Osteoblast (primary cell): Measurements from ENCODE around the gene NRG3. TPM values are rescaled to one million over a fixed set of nuclear protein-coding genes. Genes with fewer than 3 reads are reported as not detected.

Experiments used
- DNase-seq: peaks from one replicate; pipeline ENCODE4 v3.0.0; 2011; ENCODE audit warnings: low spot score, mixed read lengths; ENCODE audit not compliant: insufficient read length; ENCODE audit errors: missing footprints
- H2AFZ ChIP-seq: 2 replicates; pipeline ENCODE4 v1.6.0; 2011; ENCODE audit warnings: mild to moderate bottlenecking, low read length
- H3K27ac ChIP-seq: 2 replicates; pipeline ENCODE4 v1.5.1; 2011; ENCODE audit warnings: mild to moderate bottlenecking, low read depth, low read length, moderate library complexity
- H3K27me3 ChIP-seq: 2 replicates; pipeline ENCODE4 v1.6.0; 2012; ENCODE audit warnings: mild to moderate bottlenecking, control low read depth, inconsistent platforms, low read length, moderate library complexity; ENCODE audit not compliant: insufficient read depth
- H3K36me3 ChIP-seq: 2 replicates; pipeline ENCODE4 v1.5.1; 2011; ENCODE audit warnings: mild to moderate bottlenecking, low read length, control low read depth, moderate library complexity; ENCODE audit not compliant: insufficient read depth
- H3K4me1 ChIP-seq: 2 replicates; pipeline ENCODE4 v1.5.1; 2011; ENCODE audit warnings: mild to moderate bottlenecking, low read length, control low read depth, moderate library complexity; ENCODE audit not compliant: insufficient read depth
- H3K4me2 ChIP-seq: 2 replicates; pipeline ENCODE4 v1.6.0; 2011; ENCODE audit warnings: mild to moderate bottlenecking, low read length; ENCODE audit not compliant: insufficient read depth
- H3K4me3 ChIP-seq: fragments of 200-600 bp; sonication (generic); 3 replicates; pipeline ENCODE4 v1.5.1; 2012; ENCODE audit warnings: mild to moderate bottlenecking, low read length, inconsistent platforms; ENCODE audit not compliant: insufficient read depth
- H3K79me2 ChIP-seq: 2 replicates; pipeline ENCODE4 v1.6.0; 2012; ENCODE audit warnings: mild to moderate bottlenecking, low read length, control low read depth, inconsistent platforms; ENCODE audit not compliant: insufficient read depth
- H3K9me3 ChIP-seq: 2 replicates; pipeline ENCODE4 v1.5.1; 2011; ENCODE audit warnings: low read depth, low read length, control low read depth
- H4K20me1 ChIP-seq: 2 replicates; pipeline ENCODE4 v1.6.0; 2012; ENCODE audit warnings: mild to moderate bottlenecking, low read length, control low read depth; ENCODE audit not compliant: insufficient read depth
- CTCF ChIP-seq: IDR thresholded peaks from 2 replicates; pipeline ENCODE4 v1.5.1; 2011; ENCODE audit warnings: mild to moderate bottlenecking, low read depth, low read length, moderate library complexity; ENCODE audit errors: extremely low read depth
- total RNA-seq: library from RNA; depleted of rRNA; stranded (reverse); fragments of >200 nt; gene quantifications from 2 replicates; pipeline ENCODE4 v1.2.3, GENCODE V29; 2012

Gene NRG3
- total RNA-seq, 1 donor: not detected

GRCh38 chr10:82597840-82598239 lies 722.8 kb downstream of the NRG3 start:
- Histone ChIP-seq H4K20me1 (no peaks in the 10 kb centered on the region), H3K27me3 (no peaks in the 10 kb centered on the region), H3K4me2 (no peak overlapping the region), H3K4me1 (no peaks in the 10 kb centered on the region), H2AFZ (no peak overlapping the region), H3K79me2 (no peaks in the 10 kb centered on the region), H3K27ac (no peak overlapping the region), H3K36me3 (no peaks in the 10 kb centered on the region), H3K9me3 (no peaks in the 10 kb centered on the region), H3K4me3 (no peak overlapping the region)
- no peak for DNase-seq
- TF ChIP-seq CTCF: no peak

GRCh38 chr10:82609845-82610244 lies 734.9 kb downstream of the NRG3 start:
- Histone ChIP-seq H3K36me3 (no peaks in the 10 kb centered on the region), H3K27me3 (no peaks in the 10 kb centered on the region), H3K79me2 (no peaks in the 10 kb centered on the region), H4K20me1 (no peaks in the 10 kb centered on the region), H3K4me2 (no peak overlapping the region), H3K4me1 (no peaks in the 10 kb centered on the region), H3K9me3 (peaks cover 4% of the 10 kb centered on the region), H3K27ac (no peak overlapping the region), H2AFZ (no peak overlapping the region), H3K4me3 (no peak overlapping the region)
- DNase-seq: no peak
- no peak for TF ChIP-seq CTCF

- H3K9me3 ChIP-seq: no peaks in the 10 kb centered on the region
- no peak overlapping the region for H3K4me3 ChIP-seq
- TF ChIP-seq CTCF: no peak
- no peaks in the 10 kb centered on the region for H4K20me1 ChIP-seq
- no peak overlapping the region for H3K4me2 ChIP-seq
- H2AFZ ChIP-seq: no peak overlapping the region
- H3K27me3 ChIP-seq: no peaks in the 10 kb centered on the region
- DNase-seq: no peak
- no peaks in the 10 kb centered on the region for H3K4me1 ChIP-seq
- no peak overlapping the region for H3K27ac ChIP-seq
- H3K36me3 ChIP-seq: no peaks in the 10 kb centered on the region
- no peaks in the 10 kb centered on the region for H3K79me2 ChIP-seq
These were observed 743.0 kb downstream of the NRG3 start for GRCh38 chr10:82618007-82618406.

- no peaks in the 10 kb centered on the region for H3K36me3 ChIP-seq
- no peaks in the 10 kb centered on the region for H3K4me1 ChIP-seq
- no peak for DNase-seq
- H3K79me2 ChIP-seq: no peaks in the 10 kb centered on the region
- no peaks in the 10 kb centered on the region for H3K27me3 ChIP-seq
- no peak overlapping the region for H3K4me2 ChIP-seq
- no peak overlapping the region for H3K4me3 ChIP-seq
- H3K27ac ChIP-seq: no peak overlapping the region
- TF ChIP-seq CTCF: no peak
- no peak overlapping the region for H2AFZ ChIP-seq
- no peaks in the 10 kb centered on the region for H4K20me1 ChIP-seq
- no peaks in the 10 kb centered on the region for H3K9me3 ChIP-seq
These were observed 746.7 kb downstream of the NRG3 start for GRCh38 chr10:82621680-82622079.
